GM10266 (cell line): Measurements from ENCODE around the gene JMJD1C.
"Not testable (repeated sequence)": the region's sequence is repeated elsewhere in the genome, so short reads cannot be mapped to it uniquely, and the experiment has no call there.

Experiments used
- DNase-seq: peaks from one replicate; pipeline ENCODE4 v3.0.0; 2012; ENCODE audit errors: extremely low spot score
- TF ChIP-seq, protein P1 (sequence below): IDR thresholded peaks from 2 replicates; pipeline ENCODE4 v1.5.1; 2012; ENCODE audit warnings: mild to moderate bottlenecking, low read depth; ENCODE audit not compliant: control insufficient read depth, insufficient read depth; ENCODE audit errors: missing control alignments

The JMJD1C gene

DNA sequence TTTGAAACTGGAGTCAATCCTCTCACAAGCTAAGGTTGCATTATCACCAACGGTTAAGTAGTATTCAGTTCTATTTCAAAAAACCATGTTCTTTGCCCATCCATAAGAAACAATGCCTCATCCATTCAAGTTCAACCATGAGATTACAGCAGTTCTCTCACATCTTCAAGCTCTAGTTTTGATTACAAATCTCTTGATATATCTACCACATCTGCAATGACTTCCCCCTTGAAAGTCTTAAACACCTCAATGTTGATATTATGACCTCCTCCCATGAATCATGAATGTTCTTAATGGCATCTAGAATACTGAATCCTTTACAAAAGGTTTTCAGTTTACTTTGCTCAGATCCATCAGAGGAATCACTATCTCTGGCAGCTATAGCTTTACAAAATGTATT lies 81.8 kb downstream of the JMJD1C start:
- DNase-seq, result no peak
- TF ChIP-seq, protein P1, sequence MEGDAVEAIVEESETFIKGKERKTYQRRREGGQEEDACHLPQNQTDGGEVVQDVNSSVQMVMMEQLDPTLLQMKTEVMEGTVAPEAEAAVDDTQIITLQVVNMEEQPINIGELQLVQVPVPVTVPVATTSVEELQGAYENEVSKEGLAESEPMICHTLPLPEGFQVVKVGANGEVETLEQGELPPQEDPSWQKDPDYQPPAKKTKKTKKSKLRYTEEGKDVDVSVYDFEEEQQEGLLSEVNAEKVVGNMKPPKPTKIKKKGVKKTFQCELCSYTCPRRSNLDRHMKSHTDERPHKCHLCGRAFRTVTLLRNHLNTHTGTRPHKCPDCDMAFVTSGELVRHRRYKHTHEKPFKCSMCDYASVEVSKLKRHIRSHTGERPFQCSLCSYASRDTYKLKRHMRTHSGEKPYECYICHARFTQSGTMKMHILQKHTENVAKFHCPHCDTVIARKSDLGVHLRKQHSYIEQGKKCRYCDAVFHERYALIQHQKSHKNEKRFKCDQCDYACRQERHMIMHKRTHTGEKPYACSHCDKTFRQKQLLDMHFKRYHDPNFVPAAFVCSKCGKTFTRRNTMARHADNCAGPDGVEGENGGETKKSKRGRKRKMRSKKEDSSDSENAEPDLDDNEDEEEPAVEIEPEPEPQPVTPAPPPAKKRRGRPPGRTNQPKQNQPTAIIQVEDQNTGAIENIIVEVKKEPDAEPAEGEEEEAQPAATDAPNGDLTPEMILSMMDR, result no peak

DNA sequence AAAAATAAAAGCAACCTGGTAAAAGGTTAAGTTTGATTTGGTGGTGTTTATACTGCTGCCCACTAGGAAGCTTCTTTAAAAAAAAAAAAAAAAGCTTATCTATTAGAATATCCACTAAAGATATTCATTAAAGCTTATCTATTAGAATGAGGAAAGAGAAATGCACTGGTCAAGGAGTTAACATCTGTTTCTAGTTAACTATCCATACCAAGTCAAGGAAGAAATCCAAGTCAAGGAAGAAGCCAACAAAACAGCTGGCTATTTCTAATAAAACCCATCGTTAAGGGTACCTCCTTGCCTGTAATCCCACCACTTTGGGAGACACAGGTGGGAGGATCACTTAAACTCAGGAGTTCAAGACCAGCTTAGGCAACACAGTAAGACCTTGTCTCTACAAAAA lies 82.6 kb downstream of the JMJD1C start:
- DNase-seq, result no peak
- TF ChIP-seq, protein P1, result no peak

DNA sequence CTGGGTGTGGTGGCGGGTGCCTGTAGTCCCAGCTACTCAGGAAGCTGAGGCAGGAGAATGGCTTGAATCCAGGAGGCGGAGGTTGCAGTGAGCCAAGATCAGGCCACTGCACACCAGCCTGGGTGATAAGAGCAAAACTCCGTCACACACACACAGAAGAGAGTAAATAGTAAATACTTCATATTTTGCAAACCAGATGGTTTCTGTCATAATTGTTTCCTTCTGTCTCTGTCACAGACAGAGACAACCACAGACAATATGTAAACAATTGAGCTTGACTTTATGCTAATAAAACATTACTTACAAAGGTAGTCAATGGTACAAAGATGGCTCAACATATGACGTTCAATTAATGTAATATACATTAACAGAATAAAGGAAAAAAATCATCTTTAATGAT lies 83.7 kb downstream of the JMJD1C start:
- TF ChIP-seq, protein P1, result no peak
- no peak for DNase-seq

DNA sequence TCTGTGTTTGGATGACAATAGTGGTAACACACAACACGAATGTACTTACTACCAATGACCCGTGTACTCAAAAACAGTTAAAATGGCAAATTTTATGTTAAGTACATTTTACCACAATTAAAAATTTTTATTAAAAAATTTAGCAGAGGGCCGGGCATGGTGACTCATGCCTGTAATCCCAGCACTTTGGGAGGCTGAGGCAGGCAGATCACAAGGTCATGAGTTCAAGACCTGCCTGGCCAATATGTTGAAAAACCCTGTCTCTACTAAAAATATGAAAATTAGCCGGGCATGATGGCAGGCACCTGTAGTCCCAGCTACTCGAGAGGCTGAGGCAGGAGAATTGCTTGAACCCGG lies 88.5 kb downstream of the JMJD1C start:
- not testable (repeated sequence) for DNase-seq

DNA sequence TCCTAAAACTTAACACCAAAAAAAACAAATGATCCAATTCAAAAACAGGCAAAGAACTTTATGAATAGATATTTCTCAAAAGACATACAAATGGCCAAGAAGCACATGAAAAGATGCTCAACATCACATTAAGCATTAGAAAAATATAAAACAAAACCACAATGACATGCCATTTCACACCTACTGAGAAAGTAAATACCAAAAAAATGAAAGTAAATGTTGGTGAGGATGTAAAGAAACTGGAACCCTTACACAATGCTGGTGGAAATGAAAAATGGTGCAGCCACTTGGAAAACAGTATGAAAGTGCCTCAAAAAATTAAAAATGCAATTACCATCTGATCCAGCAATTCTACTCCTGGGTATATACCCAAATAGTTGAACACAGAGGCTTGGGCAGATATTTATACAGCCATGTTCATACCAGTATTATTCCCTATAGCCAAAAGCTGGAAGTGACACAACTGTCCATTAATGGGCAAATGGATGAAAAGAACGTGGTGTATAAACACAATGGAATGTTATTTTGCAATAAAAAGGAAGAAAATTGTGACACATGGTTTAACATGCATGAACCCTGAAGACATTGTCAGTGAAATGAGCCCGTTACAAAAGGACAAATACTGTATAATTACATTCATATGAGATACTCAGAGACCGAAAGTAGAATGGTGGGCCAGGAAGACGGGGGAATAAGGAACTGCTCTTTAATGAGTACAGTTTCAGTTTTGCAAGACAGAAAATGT lies 89.0 kb downstream of the JMJD1C start:
- peak; percentile 34 for DNase-seq
- TF ChIP-seq, protein P1, result no peak

DNA sequence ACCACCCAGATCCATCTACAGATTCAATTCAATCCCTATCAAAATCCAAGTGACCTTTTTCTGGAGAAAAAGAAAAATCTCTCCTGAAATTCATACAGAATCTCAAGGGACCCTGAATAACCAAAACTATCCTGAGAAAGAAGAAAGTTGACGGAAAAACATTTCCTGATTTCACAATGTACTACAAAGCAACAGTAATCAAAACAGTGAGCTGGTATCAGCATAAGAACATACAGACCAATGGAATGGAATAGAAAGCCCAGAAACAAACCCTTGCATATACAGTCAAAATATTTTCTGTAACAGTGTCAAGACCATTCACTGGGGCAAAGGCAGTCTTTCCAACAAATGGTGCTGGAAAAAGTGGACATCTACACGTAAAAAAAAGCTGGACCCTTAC lies 89.9 kb downstream of the JMJD1C start:
- TF ChIP-seq, protein P1, result no peak

DNA sequence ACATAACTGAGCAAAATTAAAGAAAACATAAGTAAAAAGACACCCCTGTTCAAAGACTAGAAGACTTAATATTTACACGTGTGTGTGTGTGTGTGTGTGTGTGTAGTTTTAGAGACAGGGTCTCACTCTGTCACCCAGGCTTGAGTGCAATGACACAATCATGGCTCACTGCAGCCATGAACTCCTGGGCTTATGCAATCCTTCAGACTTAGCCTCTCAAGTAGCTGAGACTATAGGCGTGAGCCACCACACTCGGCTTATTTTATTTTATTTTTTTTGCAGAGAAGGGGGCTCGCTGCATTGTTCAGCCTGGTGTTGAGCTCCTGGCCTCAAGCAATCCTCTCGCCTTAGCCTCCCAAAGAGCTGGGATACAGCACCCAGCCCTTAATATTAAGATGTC lies 90.3 kb downstream of the JMJD1C start:
- TF ChIP-seq, protein P1, result no peak

More for the DNA sequence above, 89.9 kb downstream of the JMJD1C start:
- no peak for DNase-seq

DNA sequence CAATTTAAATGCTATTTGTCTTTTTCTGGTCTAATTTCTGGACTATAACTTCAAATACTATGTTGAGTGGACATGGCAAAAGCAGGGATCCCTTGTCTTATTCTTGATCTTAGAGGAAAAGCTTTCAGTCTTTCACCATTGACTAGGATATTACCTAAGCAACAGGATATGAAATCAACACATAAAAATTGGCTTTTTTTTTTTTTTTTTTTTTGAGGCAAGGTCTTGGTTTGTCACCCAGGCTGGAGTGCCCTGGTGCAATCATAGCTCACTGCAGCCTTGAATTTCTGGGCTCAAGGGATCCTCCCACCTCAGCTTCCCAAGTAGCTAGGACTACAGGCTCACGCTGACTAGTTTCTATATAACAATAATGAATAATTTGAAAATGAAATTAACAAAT lies 90.8 kb downstream of the JMJD1C start:
- TF ChIP-seq, protein P1, result no peak
- no peak for DNase-seq

More for the DNA sequence above, 90.3 kb downstream of the JMJD1C start:
- no peak for DNase-seq
